Epithelial cell of esophagus (primary cell): ENCODE results near the gene TLR6.
A peak's percentile ranks its signal among the peaks of the same experiment; 100 is the strongest.

Experiments used
- DNase-seq: peaks from one replicate; pipeline ENCODE4 v3.0.0; 2010; ENCODE audit warnings: low read depth
- H3K4me3 ChIP-seq: 2 replicates; pipeline ENCODE4 v1.5.1; 2011; ENCODE audit warnings: mild to moderate bottlenecking, low read length, control low read depth
- TF ChIP-seq, protein P1 (sequence below): IDR thresholded peaks from 2 replicates; pipeline ENCODE4 v1.5.1; 2011; ENCODE audit warnings: low read depth, mild to moderate bottlenecking, low read length, control low read depth, inconsistent platforms; ENCODE audit not compliant: insufficient read depth; ENCODE audit errors: missing control alignments

TLR6 gene

DNA sequence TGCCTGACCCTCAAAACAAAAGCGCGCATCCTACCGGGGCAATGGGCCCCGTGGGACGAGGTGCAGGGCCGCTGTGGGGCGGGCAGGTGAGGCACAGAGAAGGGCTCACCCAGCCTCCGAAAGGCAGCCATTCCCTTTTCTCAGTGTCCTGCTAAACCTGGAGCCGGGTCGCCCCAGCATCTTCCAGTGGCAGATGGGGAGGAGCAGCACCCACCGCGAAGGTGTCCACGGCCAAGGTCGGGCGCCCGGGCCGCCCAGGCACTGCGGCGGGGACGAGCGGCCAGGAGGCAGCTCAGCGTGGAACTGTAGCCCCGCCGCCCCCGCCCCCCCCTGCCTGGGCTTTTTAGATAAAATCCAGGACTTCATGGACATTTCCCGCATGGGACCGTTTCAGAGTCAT is 32.9 kb downstream of the TLR6 start:
- TF ChIP-seq, protein P1, sequence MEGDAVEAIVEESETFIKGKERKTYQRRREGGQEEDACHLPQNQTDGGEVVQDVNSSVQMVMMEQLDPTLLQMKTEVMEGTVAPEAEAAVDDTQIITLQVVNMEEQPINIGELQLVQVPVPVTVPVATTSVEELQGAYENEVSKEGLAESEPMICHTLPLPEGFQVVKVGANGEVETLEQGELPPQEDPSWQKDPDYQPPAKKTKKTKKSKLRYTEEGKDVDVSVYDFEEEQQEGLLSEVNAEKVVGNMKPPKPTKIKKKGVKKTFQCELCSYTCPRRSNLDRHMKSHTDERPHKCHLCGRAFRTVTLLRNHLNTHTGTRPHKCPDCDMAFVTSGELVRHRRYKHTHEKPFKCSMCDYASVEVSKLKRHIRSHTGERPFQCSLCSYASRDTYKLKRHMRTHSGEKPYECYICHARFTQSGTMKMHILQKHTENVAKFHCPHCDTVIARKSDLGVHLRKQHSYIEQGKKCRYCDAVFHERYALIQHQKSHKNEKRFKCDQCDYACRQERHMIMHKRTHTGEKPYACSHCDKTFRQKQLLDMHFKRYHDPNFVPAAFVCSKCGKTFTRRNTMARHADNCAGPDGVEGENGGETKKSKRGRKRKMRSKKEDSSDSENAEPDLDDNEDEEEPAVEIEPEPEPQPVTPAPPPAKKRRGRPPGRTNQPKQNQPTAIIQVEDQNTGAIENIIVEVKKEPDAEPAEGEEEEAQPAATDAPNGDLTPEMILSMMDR = no peak
- no peak overlapping the region for H3K4me3 ChIP-seq
- DNase-seq = no peak

DNA sequence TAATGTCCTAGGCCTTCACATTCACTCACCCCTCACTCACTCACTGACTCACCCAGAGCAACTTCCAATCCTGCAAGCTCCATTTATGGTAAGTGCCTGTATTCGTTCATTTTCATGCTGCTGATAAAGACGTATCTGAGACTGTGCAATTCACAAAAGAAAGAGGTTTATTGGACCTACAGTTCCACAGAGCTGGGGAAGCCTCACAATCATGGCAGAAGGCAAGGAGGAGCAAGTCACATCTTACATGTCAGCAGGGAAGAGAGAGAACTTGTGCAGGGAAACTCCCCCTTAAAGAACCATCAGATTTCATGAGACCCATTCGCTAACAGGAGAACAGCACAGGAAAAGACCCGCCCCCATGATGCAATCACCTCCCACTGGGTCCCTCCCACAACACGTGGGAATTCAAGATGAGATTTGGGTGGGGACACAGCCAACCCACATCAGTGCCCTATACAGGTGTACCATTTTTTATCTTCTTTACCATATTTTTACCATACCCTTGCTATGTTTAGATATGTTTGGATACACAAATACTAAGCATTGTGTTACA is 33.8 kb downstream of the TLR6 start:
- DNase-seq = no peak
- no peak overlapping the region for H3K4me3 ChIP-seq
- TF ChIP-seq, protein P1 = no peak

DNA sequence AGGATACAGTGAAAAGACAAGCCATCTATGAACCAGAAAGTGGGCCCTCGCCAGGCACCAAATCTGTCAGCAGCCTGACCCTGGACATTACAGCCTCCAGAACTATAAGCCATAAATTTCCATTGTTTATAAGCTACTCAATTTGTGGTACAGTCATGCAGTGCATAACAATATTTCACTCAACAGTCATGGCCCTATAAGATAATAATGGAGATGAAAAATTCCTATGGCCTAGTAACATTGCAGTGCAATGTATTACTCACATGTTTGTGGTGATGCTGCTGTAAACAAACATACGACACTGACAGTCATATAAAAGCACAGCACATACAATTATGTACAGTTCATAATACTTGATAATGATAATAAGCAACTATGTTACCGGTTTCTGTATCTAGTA is 34.9 kb downstream of the TLR6 start:
- TF ChIP-seq, protein P1 = no peak
- no peak overlapping the region for H3K4me3 ChIP-seq
- DNase-seq = peak; percentile 18

DNA sequence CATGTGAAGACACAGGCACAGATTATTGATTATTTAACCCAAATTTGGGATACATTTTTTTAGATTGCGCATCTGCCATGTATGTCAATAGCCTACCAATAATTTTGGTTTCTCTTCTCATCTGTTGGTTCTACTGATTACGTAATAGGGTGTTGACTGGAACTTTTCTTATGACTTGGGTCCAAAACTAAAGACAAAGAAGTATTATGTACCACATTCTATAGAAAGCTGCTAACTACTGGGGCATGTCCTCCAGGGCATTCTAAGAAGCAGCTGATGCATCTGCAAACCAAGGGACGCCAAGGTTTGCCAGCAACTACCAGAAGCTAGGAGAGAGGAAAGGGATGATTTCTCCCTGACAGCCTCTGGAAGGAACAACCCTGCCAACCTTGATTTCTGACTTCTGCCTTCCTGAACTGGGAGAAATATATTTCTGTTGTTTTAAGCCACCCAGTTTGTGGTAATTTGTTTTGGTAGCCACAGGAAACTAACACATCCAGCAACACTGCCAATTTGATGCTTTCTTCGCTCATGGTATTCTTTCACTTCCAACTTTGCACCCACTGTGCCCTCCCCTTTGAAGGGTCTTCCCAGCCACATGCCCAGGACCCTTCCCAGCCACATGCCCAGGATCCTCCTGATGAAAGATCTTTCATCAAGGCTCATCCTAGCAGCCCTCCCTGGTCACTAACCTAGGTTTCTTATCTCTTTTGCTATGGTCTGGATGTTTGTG is 36.1 kb downstream of the TLR6 start:
- DNase-seq = no peak
- no peak overlapping the region for H3K4me3 ChIP-seq
- TF ChIP-seq, protein P1 = no peak

DNA sequence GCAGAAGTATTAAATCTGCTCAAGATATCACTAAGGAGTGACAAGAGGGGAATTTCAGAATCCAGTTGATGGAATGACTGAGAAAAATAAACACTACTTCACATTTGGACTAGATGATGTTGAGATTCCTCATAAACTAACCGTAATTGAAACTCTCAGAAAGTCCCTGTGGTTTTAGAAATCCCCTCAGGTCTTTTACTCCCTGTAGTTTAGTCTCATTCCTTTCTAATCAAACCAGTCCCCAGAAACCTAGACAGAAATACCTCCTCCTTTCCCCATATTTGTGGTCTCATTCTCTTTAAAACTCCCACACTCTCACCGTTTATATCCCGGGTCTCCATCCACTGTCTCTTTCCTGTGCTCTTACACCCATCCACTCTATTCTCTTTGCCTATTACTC is 37.0 kb downstream of the TLR6 start:
- peak; percentile 19 for DNase-seq
- TF ChIP-seq, protein P1 = no peak

DNA sequence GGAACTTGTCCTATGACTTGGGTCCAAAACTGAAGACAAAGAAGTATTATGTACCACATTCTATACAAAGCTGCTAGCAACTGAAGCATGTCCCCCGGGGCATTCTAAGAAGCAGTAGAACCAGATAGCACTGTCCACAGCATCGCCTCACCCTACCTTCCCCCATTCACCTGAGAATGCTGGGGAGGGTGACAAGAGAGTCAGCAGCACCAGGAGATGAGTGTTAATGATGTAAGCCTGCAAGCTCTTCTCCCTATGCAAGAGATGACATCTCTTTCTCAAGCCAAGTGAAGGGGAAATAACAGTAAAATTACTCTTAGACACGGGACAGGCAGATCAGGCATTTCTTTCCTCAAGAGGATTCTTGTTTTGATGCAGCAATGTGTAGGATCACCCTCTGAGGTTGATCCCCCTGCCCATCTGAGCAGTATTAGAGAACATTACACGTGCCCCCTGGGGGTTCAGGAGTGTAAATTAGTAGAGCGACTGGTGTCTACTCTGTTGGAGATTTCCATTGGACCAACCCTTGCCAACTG is 38.1 kb downstream of the TLR6 start:
- peak; percentile 91 for DNase-seq
- TF ChIP-seq, protein P1 = no peak

More for the DNA sequence above, 37.0 kb downstream of the TLR6 start:
- no peak overlapping the region for H3K4me3 ChIP-seq

More for the DNA sequence above, 38.1 kb downstream of the TLR6 start:
- no peak overlapping the region for H3K4me3 ChIP-seq
